Stimulated activated CD4-positive, alpha-beta T cell treated with anti-CD3 and anti-CD28 coated beads, Interleukin-1b, Interleukin-23, amount 100 ng/mL, for 4 hours (primary cell): ENCODE measurements around the gene TEN1.

Experiments used
- DNase-seq, 2 donors: peaks; one replicate each; pipeline ENCODE4 v3.0.0-alpha.2; 2020; ENCODE audit warnings: low read depth in 2 of 2

TEN1 gene

DNA sequence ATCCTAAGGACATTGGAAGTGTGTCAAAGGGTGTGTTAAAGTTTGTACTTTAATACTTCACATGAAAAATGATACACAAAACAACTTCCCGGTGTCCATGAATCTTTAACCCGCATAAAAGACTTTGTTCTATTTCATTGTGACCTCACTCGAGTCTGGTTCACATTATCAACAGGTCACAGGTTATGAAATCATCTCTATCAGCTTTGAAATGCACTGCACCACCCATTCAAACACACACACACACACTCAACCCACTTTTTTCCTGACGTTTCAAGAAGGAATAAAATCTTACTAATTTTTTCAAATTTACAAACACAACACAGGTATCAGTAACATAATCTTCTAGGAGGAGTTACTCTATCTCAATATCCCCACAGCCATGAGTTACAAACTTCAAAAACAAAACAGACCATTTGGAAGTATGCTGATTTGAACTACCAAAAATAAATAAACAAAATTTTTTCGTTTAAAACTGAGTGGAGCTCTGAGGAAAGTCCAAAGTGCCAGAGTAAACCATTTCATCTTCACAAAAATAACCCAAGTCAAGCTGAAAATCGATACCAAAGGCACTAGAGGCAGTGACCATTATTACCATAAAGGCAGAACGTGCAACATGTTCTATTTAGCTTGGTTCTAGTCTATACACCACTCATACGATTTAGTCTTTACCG is 2.7 kb upstream of the TEN1 start:
- DNase-seq: no peak

GRCh38 chr17:75979705-75980187 is 706 bp downstream of the TEN1 start:
- no peak for DNase-seq

- no peak for DNase-seq
Measured at GRCh38 chr17:75980188-75981018, 1.4 kb downstream of the TEN1 start.

DNA sequence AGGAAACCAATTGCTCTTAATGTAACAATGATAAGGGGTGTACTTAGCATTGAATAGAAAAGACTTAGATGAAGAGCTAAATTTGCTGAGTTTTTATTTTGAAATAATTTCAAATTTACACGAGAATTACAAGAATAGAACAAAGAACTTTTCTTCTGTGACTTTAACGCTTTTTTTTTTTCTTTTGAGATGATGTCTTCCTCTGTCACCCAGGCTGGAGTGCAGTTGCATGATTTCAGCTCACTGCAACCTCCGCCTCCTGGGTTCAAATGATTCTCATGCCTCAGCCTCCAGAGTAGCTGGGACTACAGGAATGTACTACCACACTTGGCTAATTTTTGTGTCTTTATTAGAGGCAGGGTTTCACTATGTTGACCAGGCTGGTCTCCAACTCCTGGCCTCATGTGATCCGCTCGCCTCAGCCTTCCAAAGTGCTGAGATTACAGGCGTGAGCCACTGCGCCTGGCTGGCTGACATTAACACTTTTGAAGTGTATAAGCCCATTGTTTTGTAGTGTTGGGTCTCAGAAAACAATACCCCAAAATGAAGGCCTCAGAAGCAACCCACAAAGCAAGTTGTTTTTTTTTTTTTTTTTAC is 2.1 kb downstream of the TEN1 start:
- no peak for DNase-seq

DNA sequence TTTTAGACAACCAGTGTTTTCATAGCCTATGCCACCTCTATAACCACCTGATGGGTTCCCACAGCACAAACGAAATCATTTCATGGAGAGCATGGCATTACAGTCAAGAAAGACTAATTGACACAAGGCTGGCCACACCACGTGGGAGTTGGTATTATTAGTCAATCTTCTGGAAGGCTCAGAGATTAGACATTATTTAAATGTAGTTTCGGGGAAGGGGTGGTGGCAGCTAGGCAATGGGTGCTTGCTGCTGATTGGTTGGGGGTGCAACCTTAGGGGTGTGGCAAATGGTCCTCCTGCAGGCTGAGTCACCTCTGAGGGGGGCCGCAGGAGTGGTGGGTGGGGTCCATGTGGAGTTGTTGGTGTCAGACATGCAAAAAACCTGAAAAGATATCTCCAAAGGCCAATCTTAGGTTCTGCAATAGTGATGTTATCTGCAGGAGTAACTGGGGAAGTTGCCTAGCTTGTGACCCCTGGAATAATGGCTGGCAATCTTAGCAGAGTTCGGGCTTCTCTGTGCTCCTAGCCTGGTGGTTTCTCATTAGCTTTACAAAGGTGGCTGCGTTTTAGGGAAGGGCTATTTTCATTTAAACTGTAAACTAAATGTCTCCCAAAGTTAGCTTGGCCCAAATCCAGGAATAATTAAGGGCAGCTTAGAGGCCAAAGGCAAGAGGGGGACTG is 4.6 kb downstream of the TEN1 start:
- DNase-seq: no peak

DNA sequence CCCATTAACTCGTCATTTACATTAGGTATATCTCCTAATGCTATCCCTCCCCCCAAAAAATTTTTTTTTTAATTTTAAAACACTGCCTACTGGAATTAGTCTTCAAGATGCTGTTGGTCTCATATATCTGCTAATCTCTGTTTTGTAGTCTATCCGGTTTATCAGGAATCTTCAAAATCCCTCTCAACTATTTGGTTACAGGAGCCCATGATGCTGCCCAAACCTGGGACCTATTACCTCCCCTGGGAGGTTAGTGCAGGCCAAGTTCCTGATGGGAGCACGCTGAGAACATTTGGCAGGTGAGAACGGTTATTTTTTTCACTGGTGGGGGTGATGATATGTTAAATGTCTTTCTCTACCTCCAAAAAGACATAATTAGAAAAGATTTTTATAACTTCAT is 6.9 kb downstream of the TEN1 start:
- no peak for DNase-seq

DNA sequence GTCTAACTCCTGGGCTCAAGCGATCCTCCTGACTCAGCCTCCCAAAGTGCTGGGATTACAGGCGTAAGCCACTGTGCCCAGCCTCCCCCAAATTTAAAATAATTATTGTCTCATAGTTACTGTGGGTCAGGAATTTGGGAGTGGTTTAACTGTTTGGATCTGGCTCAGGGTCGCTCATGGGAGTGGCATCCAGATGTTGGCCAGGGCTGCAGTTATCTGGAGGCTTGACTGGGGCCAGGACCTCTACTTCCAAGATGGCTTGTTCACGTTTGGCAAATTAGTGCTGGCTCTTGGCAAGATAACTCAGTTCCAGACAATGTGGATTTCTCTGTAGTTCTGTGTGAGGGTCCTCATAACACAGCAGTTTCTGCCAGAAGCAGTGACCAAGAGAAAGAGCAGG is 8.0 kb downstream of the TEN1 start:
- DNase-seq: no peak

- DNase-seq: no peak
Measured at GRCh38 chr17:75991396-75991795, 12.4 kb downstream of the TEN1 start.

GRCh38 chr17:75994802-75995370 is 15.8 kb downstream of the TEN1 start:
- no peak for DNase-seq

- no peak for DNase-seq
Measured at GRCh38 chr17:75995385-75995925, 16.4 kb downstream of the TEN1 start.

DNA sequence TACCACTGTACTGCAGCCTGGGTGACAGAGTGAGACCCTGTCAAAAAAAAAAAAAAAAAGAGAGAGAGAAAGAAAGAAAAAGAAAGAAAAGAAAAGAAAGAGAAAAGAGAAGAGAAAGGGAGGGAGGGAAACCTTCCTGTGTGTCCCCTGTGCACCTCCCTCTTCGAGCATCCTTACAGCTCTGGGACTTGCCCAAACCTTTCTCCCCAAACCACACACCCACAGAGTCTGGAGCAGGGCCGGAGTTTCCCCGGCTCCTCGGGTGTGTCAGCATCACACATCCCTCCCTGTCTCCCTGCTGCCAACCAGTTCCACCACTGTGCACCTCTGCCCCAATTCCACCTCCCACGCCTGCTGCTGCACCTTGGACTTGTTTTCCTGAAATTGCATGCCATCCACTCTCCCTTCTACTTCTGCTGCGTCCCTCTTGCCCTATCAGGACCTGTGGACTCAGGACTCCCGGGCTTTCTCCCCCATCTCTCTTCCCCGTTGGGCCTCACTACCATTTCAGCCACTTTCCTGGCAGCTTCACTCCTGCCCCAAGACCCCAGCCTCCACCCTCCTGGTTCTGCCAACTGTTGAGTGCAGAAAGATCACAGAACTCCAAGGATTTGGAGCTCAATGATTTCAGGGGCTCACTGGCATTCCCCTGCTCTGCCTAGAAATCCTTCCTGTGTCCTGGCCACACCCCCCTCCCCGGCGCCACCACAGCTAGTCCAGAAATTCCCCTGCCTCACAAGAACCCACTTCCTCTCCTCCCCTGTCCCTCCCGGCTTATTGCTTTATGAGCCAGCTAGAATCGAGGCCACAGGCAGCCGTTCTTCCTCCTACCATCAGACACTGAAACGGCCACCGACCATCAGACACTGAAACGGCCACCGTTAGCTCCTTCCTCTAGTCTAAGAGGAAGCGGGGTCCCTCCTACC is 17.9 kb downstream of the TEN1 start:
- no peak for DNase-seq

GRCh38 chr17:75998327-75998795 is 19.3 kb downstream of the TEN1 start:
- no peak for DNase-seq

GRCh38 chr17:76000016-76000754 is 21.1 kb downstream of the TEN1 start:
- peak; percentile 46 to 58 for DNase-seq

DNA sequence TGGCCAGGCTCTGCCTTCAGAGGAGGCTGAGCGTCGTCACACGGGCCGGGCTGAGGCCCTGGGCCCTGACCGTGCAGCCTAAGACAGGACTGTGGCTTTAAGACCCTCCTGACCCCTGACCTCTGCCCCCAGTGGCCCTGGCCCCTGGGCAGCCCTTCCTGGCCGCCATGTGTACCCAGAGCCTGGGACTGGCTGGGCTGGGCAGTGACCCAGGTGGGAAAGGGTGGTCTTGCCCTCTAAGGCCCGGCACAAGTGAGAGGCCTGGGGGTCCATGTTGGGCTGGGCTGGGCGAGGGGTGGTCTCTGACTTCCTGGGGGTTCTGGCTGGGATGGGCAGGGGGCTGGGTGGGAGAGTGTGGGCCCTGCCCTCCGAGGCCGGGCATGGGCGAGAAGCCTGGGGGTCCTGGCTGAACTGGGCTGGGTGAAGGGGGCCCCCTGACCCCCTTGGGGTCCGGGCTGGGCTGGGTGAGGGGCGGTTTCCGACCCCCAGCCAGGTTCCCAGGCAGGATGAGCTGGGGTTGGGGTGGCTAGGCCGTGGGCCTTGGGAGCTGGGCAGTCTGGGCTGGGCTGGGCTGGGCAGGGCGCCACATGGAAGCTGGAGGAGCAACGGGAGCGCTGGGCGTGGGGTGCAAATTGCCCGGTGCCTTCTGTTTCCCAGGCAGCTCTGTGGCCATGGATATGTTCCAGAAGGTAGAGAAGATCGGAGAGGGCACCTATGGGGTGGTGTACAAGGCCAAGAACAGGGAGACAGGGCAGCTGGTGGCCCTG is 21.9 kb downstream of the TEN1 start, which contains the start of gene CDK3:
Gene CDK3, plus strand, starts transcription at position 101 of the 767 bp plus-strand sequence. Its CDS starts 571 bp downstream, at position 672.
- DNase-seq: no peak

- DNase-seq: no peak
Measured at GRCh38 chr17:76002100-76002499, 23.1 kb downstream of the TEN1 start.

- no peak for DNase-seq
Measured at GRCh38 chr17:76003915-76004314, 24.9 kb downstream of the TEN1 start.

- no peak for DNase-seq
Measured at GRCh38 chr17:76004750-76005262, 25.8 kb downstream of the TEN1 start.
